ENCODE data around the gene PIGH.
A peak's percentile ranks its signal among the peaks of the same experiment; 100 is the strongest.
"Not testable (repeated sequence)": the region's sequence is repeated elsewhere in the genome, so short reads cannot be mapped to it uniquely, and the experiment has no call there.

The PIGH gene, protein sequence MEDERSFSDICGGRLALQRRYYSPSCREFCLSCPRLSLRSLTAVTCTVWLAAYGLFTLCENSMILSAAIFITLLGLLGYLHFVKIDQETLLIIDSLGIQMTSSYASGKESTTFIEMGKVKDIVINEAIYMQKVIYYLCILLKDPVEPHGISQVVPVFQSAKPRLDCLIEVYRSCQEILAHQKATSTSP

GRCh38 chr14:67599698-67600561, at the start of gene PIGH:
TSS of gene PIGH (minus strand) at chr14:67600268. CDS start at chr14:67600203, 65 bp downstream.
- no peak for DNase-seq

DNA sequence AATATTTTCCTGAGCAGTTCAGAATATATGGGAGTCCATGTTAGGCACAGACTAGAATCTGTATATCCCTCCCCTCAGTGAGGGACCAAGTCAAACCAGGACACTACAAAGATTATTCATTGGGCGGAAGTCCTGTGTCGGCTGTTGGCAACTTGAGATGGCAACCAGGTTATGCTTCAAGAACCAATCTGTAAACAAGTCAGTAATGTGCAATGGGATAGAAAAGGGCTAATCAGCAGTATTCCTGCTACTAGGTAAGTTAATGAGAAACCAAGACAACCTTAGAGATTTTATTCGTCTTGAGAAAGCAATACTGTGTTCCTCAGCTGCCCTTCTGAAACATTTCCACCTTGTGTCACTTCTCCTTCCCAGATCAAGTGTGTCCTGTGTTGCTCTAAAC, 46.1 kb upstream of the PIGH start:
- no peak for DNase-seq

GRCh38 chr14:67645414-67645813, 45.3 kb upstream of the PIGH start:
- DNase-seq: no peak

- DNase-seq: no peak
These were observed 44.4 kb upstream of the PIGH start for GRCh38 chr14:67644428-67644827.

DNA sequence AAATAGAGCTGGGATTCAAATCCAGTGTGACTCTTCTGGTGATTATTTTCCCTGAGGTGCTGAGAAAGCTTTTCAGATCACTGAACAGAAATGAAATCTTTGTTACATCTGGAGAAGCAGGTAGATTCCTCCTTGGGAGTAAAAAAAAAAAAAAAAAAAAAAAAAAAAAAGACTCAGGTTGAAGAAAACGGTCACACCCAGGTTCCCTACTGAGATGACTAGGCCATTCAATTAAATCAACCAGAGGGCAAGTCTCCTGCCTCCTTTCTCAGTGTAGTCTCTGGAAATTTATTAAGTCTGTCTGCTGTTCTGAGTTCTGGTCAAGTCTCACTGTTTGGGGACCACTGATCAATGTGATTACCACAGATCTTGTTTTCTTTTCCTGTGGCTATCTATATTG, 43.6 kb upstream of the PIGH start:
- no peak for DNase-seq

DNA sequence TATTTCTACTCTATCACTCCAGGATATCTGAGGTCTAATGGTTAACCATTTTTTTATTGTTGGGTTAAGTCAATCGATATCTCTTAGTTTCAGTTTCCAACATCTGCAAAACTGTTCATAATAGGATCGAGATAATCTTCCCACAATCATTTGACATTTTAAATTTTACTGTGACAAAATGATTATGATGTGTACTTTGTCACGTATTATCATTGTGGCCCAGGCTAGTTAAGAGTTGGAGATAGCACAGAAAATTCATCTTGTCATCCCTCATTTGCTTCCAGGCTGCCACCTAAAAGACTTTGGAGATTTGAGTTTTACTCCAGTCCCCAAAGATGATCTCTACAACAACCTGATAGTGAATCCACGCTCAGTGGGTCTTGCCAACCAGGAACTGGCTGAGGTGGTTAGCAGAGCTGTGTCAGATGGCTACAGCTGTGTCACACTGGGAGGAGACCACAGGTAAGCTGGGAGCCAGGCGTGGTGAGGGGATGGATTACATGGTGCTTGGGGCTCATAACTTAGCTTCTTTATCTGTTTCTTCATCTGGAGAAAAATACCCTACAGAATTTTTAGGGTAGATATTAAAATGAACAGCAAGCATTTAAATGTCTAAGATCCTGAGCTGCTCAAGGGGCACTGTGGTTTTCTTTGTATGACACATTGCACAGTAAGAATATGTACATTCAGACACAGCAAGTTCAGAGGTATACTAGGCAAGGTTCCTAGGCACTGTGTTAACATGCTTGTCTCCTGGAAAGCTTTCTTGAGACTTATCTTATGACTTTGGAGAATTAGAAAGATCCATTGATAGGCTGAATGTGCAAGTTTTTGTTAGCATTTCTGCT, 42.1 kb upstream of the PIGH start:
- DNase-seq: no peak

DNA sequence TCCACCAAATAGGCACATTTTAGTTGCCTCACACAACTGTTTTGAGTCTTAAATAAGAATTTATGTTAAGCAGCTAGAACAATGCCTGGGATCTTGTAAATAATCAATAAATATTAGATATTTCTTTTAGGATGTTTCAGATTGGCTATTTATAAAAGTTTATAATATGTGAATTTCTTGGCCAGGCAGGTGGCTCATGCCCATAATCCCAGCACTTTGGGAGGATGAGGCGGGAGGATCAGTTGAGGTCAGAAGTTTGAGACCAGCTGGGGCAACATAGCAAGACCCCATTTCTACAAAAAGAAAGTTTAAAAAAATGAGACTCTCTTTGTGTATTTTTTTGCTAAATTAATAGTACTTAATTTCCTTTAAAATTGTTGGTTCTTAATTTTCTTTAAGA, 41.4 kb upstream of the PIGH start:
- DNase-seq: no peak

GRCh38 chr14:67638642-67639041, 38.6 kb upstream of the PIGH start:
- no peak for DNase-seq

DNA sequence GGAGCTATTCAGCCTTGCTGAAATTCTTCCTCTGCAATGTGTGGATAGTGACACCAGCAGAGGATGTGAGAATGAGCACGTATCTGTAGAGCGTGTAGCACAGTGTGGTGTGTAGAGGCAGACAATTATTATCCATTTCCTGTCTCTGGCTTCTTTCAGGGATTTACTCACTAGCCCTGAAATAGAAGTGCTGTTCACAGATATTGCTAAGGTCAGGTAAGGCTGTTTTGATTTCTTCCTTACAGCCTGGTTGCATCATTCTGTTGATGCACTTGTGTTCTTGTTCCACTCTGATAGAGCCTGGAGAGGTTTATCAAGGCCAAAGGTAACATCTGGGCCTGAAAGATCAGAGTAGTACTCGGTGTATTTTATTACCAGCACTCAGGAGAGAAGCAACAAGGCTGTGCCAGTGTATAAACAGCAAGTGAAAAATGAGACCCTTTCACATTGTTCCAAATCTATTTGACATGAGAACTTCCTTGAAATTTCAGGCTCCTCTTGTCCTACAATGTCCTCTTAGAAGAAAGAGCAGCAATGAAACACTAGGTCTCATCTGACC, 36.4 kb upstream of the PIGH start:
- DNase-seq: no peak

GRCh38 chr14:67633451-67634147, 33.5 kb upstream of the PIGH start:
- no peak for DNase-seq

GRCh38 chr14:67630938-67631337, 30.9 kb upstream of the PIGH start:
- DNase-seq: no peak

DNA sequence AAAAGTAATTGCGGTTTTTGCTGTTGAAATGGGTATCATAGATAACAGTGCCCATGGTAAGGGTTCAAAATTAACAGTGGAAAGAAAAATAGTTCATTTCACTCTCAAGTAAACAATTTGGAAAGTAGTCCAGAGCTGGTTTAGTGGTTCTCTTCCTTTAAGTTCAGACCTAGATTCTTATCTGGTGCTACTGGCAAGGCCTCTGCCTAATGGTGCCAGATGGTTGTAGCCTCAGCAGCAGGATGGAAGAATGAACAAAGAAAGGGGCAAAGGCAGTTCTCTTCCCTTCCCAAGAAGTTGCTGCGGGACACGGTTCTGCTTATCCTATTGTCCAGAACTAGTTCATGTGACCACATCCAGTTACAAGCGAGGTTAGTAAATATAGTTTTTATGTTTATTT, 30.1 kb upstream of the PIGH start:
- DNase-seq: no peak

DNA sequence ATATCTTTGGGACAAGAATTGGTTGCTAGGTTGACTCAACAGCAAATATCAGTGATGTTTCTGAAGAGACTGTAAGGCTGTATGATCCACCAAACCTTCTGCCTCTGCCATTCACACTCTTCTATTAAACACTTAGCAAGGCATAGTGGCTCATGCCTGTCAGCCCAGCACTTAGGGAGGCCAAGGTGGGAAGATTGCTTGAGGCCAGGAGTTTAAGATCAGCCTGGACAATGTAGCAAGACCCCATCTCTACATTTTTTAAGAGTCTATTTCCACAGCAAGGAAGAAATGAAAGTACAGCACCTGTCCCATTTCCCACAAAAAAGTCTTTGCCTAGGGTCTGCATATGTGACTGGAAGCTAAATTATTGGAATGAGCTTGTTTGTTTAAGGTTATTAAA, 27.5 kb upstream of the PIGH start:
- no peak for DNase-seq

- DNase-seq: not testable (repeated sequence)
These were observed 26.1 kb upstream of the PIGH start for GRCh38 chr14:67626131-67626530.

GRCh38 chr14:67623114-67623513, 23.0 kb upstream of the PIGH start:
- no peak for DNase-seq

DNA sequence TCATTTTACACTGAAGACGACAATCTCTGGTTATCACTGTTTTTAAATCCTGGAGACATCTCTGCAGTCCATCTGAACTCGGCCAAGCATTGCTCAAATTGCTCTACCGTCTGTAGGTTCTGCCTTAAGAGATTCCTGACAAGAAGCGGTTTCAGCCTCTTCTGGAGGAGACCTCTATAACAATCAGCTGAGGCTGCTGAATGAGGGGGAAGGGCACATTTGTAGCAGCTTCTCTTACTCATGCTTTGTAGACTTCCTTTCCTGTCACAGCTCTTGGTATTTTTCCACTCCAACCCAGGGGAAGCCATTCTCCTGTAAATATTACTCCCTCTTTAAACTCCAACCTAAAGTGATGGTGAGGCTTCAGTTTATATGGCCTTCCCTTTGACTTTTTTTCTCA, 22.6 kb upstream of the PIGH start:
- no peak for DNase-seq

GRCh38 chr14:67620217-67620785, 20.2 kb upstream of the PIGH start:
- no peak for DNase-seq

DNA sequence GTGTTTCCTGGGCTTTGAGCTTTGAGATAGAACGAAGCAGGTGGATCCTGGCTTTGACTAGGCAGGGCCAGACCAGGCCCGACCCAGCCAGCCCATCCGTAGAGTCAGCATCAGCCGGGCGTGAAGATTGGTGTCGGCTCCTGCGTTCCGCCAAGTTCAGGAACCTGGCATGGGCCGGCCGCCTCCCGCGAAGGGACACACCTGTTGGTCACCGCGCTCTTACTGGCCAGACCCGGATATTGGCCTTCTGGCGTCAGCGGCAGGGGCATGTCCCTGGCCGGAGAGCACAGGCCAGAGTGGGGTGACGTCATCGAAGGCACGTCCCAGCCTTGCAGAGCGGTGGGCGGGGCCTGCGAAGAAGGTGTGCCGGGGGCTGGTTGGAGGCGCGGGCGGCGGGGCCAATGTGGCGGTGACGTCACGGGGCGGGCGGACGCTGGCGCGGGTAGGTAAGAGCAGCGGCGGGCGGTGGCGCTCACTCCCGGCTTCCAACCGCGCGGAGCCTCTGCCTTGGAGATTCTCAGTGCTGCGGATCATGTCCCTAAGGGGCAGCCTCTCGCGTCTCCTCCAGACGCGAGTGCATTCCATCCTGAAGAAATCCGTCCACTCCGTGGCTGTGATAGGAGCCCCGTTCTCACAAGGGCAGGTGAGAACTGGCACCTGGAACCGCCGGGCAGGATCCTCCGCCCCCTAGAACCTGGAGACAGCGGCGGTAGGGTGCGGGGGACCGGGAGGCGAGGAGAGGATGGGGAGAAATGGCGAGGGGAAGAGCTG, 19.6 kb upstream of the PIGH start, which contains the start of gene ARG2:
ARG2 (plus strand) TSS at position 475 of the 771 bp plus-strand sequence; CDS start at position 533, 58 bp downstream.
- DNase-seq: peak; percentile 68

DNA sequence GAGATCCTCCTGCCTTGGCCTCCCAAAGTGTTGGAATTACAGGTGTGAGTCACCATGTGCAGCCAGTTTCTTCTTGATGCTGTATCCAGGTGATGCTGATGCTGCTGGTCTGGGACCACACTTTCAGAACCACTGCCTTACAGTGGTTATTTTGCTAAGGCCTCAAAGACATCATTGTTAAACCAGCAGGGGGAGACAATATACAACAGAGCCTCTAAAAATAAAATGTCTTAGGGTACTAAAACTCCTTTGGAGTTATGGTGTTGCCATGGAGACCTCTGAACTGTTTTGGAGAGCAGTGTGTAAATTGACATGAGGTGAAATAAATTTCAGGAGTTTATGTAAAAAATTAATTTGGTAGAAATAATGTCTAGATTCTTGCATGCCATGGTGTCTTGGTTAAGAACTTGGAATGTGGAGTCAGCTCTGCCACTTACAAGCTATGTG, 18.6 kb upstream of the PIGH start:
- DNase-seq: peak; percentile 15

DNA sequence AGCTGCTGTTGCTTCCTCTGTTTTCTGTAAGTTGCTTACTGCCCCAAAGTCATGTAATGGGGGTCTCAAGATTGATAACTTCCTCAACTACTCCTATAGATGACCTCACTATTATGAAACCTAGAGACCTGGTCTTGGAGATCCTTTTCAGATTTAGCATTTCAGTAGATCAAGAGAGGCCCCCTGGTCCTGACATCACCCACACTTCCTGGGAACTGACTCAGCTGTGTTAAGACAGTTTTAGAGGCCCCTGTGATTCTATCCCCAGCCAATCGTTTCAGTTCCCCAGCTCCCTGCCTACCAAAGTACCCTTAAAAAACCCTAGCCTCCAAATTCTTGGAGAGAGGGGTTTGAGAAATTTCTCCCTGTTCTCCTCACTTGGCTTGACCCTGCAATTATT, 10.4 kb upstream of the PIGH start:
- no peak for DNase-seq

DNA sequence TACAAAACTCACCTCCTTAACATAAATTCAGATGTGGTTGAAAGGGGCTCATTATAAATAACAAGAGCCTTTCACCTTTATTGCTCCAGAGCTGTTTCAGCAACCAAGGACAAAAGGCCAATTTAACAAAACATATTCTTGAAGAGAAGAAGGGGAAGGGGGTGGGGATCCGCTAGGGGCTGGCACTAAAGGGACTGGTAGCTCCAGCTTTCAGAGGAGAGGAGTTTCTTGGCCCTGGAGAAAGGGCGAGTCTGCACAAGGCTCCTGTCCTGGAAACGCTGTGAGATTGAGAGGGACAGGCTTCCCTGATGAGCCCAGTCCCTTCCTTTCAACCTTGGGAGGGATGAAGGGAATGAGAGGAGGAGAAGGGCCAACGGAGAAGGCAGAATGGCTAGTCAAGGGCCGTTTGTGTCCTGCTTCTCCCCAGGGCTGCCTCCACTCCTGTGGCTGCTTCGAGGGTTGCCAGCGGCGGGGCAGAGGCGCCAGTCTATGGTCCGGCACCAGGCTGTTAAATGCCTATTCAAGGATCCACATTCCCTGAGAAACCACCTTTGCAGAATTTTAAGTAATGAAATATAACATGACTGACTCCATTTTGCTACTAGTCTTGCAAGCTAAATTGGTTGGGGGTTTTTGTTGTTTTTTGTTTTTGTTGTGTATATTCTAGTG, 9.7 kb upstream of the PIGH start:
- no peak for DNase-seq

Measured in NCI-H1436 treated with DMSO at 0.1 percent for 48 hours (cell line).